HG03060 (cell line): ENCODE data around the gene CD300LF.

Experiments
- ATAC-seq: cut with Tn5 transposase; IDR thresholded peaks from one replicate; pipeline ENCODE4 v1.9.1; 2021; ENCODE audit warnings: low read depth, moderate number of reproducible peaks; ENCODE audit not compliant: unreplicated experiment

The CD300LF gene

DNA sequence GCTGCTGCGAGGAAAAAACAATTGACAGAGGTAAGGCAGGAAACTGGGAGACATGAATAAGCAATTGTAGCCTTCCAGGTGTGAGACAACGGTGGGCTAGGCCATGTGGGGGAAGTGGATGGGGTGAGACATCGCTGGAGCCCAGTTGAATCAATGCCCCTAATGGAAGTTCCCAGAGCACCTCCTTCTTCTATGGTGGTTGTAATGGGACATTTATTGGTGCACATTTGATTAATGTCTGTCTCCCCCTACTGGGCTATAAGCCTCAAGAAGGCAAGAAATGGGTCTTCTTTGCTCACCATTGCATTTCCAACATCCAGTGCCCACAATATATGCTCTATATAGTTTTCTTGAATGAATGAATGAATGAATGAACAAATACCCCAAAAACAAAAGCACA lies 66.5 kb downstream of the CD300LF start:
- no peak for ATAC-seq

DNA sequence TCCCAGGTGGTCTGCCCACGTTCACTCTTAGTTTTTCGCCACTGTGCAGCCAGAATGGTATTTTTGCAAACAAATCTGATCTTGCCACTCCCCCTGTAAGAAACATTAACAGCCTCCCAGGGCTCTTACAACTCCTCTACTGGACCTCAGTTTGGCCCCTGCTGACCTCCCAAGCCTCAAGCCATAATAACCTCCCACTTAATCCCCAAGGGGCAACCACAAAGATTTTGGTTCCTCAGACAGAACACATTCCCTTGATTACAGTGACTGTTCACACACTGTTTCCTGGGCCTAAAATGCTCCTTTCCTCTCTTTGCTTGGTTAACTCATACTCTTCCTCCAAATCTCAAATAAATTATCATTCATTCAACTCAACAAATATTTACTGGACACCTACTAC lies 67.7 kb downstream of the CD300LF start:
- no peak for ATAC-seq

DNA sequence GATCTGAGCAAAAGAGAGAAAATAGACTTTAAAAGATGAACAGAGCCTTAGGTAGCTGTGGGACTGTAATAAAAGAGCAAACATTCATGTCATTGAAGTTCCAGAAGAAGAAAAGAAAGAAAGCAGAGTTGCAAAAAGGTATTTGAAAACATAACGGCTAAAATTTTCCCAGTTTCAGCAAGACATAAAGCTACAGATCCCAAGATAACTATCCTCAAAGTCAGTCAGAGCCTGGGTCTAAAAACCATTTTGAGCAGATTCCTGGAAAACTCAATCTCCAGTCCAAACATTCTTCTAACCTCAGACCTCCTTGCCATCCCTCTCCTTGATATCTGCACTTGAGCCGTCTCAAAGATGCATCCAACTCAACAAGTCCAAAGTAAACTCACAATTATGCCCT lies 68.3 kb downstream of the CD300LF start:
- no peak for ATAC-seq
